Esophagus muscularis mucosa (tissue), 4 donors: Measurements from ENCODE around the gene MORN2. TPM values are rescaled to one million over a fixed set of nuclear protein-coding genes. Genes with fewer than 3 reads are reported as not detected.

Source experiments
- DNase-seq: peaks from one replicate; pipeline ENCODE4 v3.0.0-alpha.2; 2017; ENCODE audit errors: extremely low spot score
- H3K27ac ChIP-seq, 4 donors: fragments of 200-600 bp; sonication (generic); replicated peaks in 1 of 4; 1 replicate in 3 of 4; 2 replicates in 1 of 4; pipeline ENCODE4 v1.5.1; 2016 to 2019; ENCODE audit warnings: mild to moderate bottlenecking in 1 of 4
- H3K27me3 ChIP-seq, 4 donors: fragments of 200-600 bp; sonication (generic); one replicate each; pipeline versions ENCODE4 v1.5.1 to v1.6.0; 2016 to 2019
- H3K36me3 ChIP-seq, 4 donors: fragments of 200-600 bp; sonication (generic); one replicate each; pipeline ENCODE4 v1.5.1; 2016 to 2019
- H3K4me1 ChIP-seq, 4 donors: fragments of 200-600 bp; sonication (generic); one replicate each; pipeline ENCODE4 v1.5.1; 2016 to 2019
- H3K4me3 ChIP-seq, 4 donors: fragments of 200-600 bp; sonication (generic); 1 replicate in 2 of 4; 2 replicates in 2 of 4; pipeline ENCODE4 v1.5.1; 2016 to 2019; ENCODE audit warnings: mild to moderate bottlenecking in 4 of 4, moderate library complexity in 1 of 4
- H3K9me3 ChIP-seq, 4 donors: fragments of 200-600 bp; sonication (generic); 1 replicate in 3 of 4; 2 replicates in 1 of 4; pipeline ENCODE4 v1.5.1; 2016 to 2019
- EP300 ChIP-seq: sonication (generic); formaldehyde crosslinking; IDR thresholded peaks from one replicate; pipeline ENCODE4 v1.6.1; 2017; ENCODE audit warnings: antibody characterized with exemption
- POLR2A ChIP-seq: fragments of 450-650 bp; IDR thresholded peaks from one replicate; pipeline ENCODE4 v1.6.1; 2017; ENCODE audit warnings: antibody characterized with exemption, moderate library complexity, mild to moderate bottlenecking, low read depth
- POLR2AphosphoS5 ChIP-seq, 2 donors: sonication (generic); formaldehyde crosslinking; IDR thresholded peaks; one replicate each; pipeline ENCODE4 v1.6.1; 2017; ENCODE audit warnings: antibody characterized with exemption in 2 of 2
- WGBS: methylation state at CpG from one replicate; pipeline ENCODE4 v1.1.5; 2018; 5-methylcytosine and 5-hydroxymethylcytosine counted together
- intact Hi-C: fragments of 100-400 bp; cut with DNase I; formaldehyde crosslinking; loops from one replicate; pipeline ENCODE4 v1.15.1; 2023
- total RNA-seq, 4 donors: library from RNA; depleted of rRNA; stranded (reverse); fragments of >200 nt; gene quantifications; one replicate each; pipeline versions ENCODE4 v1.1.0 to v1.2.1, GENCODE V29; 2016
- TF ChIP-seq, protein P1 (sequence below), 3 experiments: fragments of 200-600 bp in 2 of 3; fragments of 450-650 bp in 1 of 3; sonication (generic) in 2 of 3; IDR thresholded peaks; one replicate each; pipeline ENCODE4 v1.5.1; 2017 to 2019; ENCODE audit warnings: antibody characterized with exemption in 3 of 3, mild to moderate bottlenecking in 2 of 3, moderate library complexity in 1 of 3

The MORN2 gene
- total RNA-seq, 4 donors from 2014 or later, result 8.7 to 10.8 (median 9.7) TPM

DNA sequence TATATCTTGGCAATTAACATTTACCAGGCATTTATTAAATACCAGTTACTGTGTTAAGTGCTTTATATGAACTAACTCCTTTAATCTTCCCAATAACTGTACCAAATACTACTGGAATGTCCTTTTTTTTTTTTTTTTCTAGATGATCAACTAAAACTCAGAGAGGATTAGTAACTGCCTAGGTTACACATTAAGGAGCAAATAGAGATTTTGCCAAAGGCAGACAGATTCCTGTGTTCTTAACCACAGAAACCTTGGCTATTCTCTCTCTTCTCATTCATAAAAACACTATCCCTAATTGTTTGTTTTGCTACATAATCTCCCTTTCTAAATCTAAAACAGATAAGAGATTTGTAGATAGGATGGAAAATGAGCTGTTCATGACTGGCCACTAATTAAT is 13.3 kb upstream of the MORN2 start:
- Histone ChIP-seq H3K27ac (no peak overlapping the region), H3K4me3 (no peak overlapping the region), H3K36me3 (peaks cover 47 to 77% (median 63%) of the 10 kb centered on the region in 4 donors), H3K4me1 (no peaks in the 10 kb centered on the region), H3K27me3 (no peaks in the 10 kb centered on the region), H3K9me3 (no peaks in the 10 kb centered on the region)
- no peak for TF ChIP-seq POLR2AphosphoS5 (IDR thresholded peaks at IDR 0.05)
- TF ChIP-seq POLR2A, result no peak
- TF ChIP-seq EP300, result no peak
- TF ChIP-seq, protein P1, sequence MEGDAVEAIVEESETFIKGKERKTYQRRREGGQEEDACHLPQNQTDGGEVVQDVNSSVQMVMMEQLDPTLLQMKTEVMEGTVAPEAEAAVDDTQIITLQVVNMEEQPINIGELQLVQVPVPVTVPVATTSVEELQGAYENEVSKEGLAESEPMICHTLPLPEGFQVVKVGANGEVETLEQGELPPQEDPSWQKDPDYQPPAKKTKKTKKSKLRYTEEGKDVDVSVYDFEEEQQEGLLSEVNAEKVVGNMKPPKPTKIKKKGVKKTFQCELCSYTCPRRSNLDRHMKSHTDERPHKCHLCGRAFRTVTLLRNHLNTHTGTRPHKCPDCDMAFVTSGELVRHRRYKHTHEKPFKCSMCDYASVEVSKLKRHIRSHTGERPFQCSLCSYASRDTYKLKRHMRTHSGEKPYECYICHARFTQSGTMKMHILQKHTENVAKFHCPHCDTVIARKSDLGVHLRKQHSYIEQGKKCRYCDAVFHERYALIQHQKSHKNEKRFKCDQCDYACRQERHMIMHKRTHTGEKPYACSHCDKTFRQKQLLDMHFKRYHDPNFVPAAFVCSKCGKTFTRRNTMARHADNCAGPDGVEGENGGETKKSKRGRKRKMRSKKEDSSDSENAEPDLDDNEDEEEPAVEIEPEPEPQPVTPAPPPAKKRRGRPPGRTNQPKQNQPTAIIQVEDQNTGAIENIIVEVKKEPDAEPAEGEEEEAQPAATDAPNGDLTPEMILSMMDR (IDR thresholded peaks at IDR 0.05), result no peak
- intact Hi-C loops, result no loop called here
- DNase-seq, result no peak

- no peak for TF ChIP-seq POLR2A
- TF ChIP-seq, protein P1 (IDR thresholded peaks at IDR 0.05), result no peak
- TF ChIP-seq POLR2AphosphoS5 (IDR thresholded peaks at IDR 0.05), result no peak
- no peak for TF ChIP-seq EP300
- H3K36me3 ChIP-seq, result peaks cover 45 to 77% (median 62%) of the 10 kb centered on the region in 4 donors
- WGBS, result 92% methylated on average over 2 of the region's 2 CpGs
These were observed 12.6 kb upstream of the MORN2 start for GRCh38 chr2:38863061-38863695.

DNA sequence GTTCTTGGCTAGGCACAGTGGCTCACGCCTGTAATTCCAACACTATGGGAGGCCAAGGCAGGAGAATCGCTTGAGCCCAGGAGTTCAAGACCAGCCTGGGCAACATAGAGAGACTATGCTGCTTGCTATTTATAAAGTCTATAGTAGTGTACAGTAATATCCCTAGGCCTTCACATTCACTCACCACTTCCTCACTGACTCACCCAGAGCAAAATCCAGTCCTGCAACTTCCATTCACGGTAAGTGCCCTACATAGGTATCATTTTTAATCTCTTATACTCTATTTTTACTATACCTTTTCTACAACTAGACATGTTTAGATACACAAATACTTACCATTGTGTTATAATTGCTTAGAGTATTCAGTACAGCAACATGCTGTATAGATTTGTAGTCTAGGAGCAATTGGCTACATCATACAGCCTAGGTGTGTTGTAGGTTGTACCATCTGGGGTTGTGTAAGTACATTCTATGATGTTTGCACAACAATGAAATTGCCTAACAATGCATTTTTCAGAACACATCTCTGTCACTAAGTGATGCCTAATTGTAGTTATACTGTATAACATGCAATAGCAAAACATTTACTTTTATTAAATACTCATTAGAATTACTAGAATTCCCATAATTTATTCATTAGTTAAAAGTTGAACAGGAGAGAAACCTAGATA is 8.9 kb upstream of the MORN2 start:
- intact Hi-C loops, result no loop called here
- no peaks in the 10 kb centered on the region for H3K9me3 ChIP-seq
- H3K36me3 ChIP-seq, result peaks cover 15 to 39% (median 29%) of the 10 kb centered on the region in 4 donors
- no peaks in the 10 kb centered on the region for H3K4me1 ChIP-seq
- H3K4me3 ChIP-seq, result no peak overlapping the region
- H3K27ac ChIP-seq, result no peak overlapping the region
- TF ChIP-seq POLR2AphosphoS5 (IDR thresholded peaks at IDR 0.05) (no peak), EP300 (no peak), POLR2A (no peak)
- WGBS, result 98% methylated on average over 3 of the region's 3 CpGs
- no peak for DNase-seq
- no peaks in the 10 kb centered on the region for H3K27me3 ChIP-seq

More at GRCh38 chr2:38863061-38863695, 12.6 kb upstream of the MORN2 start:
- H3K27ac ChIP-seq, result no peak overlapping the region
- no peaks in the 10 kb centered on the region for H3K9me3 ChIP-seq
- intact Hi-C loops, result no loop called here
- DNase-seq, result no peak
- no peaks in the 10 kb centered on the region for H3K4me1 ChIP-seq
- no peaks in the 10 kb centered on the region for H3K27me3 ChIP-seq
- H3K4me3 ChIP-seq, result no peak overlapping the region

DNA sequence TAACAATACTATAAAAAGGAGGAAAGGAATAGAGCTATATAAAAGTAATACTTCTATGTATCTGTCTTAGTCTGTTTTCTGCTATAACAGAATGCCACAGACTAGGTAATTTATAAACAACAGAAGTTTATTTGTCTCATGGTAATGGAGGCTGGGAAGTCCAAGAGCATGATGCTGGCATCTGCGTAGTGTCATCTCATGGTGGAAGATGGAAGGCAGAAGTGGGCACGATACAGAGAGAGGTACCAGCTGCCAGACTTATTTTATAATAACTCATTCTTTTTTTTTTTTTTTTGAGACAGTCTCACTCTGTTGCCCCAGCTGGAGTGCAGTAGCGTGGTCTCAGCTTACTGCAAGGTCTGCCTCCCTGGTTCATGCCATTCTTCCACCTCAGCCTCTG is 4.3 kb upstream of the MORN2 start:
- Histone ChIP-seq H3K27me3 (no peaks in the 10 kb centered on the region), H3K4me3 (no peak overlapping the region), H3K36me3 (peaks cover 0 to 17% (median 12%) of the 10 kb centered on the region in 4 donors), H3K27ac (no peak overlapping the region), H3K9me3 (no peaks in the 10 kb centered on the region), H3K4me1 (peaks cover 3 to 19% (median 15%) of the 10 kb centered on the region in 4 donors)
- no peak for DNase-seq
- TF ChIP-seq POLR2AphosphoS5 (IDR thresholded peaks at IDR 0.05) (no peak), EP300 (no peak)
- 97% methylated on average over 3 of the region's 3 CpGs for WGBS
- intact Hi-C loops, result no loop called here

DNA sequence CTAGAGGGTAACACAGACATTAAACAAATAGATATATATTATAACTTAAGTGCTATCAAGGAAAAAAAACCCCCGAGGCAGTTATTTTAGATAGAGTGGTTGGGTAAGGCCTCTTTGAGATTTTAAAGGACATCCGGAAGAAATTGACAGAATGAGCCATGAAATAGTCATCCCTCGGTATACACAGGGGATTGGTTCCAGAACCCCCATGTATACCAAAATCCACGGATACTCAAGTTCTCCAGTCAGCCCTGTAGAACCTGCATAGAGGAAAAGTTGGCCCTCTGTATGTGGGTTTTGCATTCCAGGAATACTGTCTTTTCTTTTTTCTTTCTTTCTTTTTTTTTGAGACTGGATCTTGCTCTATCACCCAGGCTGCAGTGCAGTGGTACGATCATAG is 2.0 kb upstream of the MORN2 start:
- Histone ChIP-seq H3K9me3 (no peaks in the 10 kb centered on the region), H3K27me3 (no peaks in the 10 kb centered on the region), H3K4me1 (peaks cover 3 to 25% (median 20%) of the 10 kb centered on the region in 4 donors), H3K36me3 (no peaks in the 10 kb centered on the region), H3K4me3 (no peak overlapping the region), H3K27ac (no peak overlapping the region)
- 72% methylated on average over 5 of the region's 5 CpGs for WGBS
- TF ChIP-seq POLR2A (no peak), EP300 (no peak), POLR2AphosphoS5 (IDR thresholded peaks at IDR 0.05) (no peak)
- TF ChIP-seq, protein P1 (IDR thresholded peaks at IDR 0.05), result no peak
- DNase-seq, result no peak
- intact Hi-C loops, result no loop called here
